IMR-90 (cell line): Measurements from ENCODE around the gene NUDT3. TPM values are rescaled to one million over a fixed set of nuclear protein-coding genes. Genes with fewer than 3 reads are reported as not detected.

Source experiments
- ATAC-seq: fragments of 200-7000 bp; cut with Tn5 transposase; 2 replicates; pipeline ENCODE4 v1.9.1; 2020; ENCODE audit warnings: low read depth, mild to moderate bottlenecking, moderate library complexity
- BruUV-seq: library from RNA; stranded (reverse); fragments of 400-500 nt; replicated peaks from 2 replicates; lab custom pipeline; 2021; lab: Mats Ljungman, UMichigan
- CTCF ChIA-PET: fragments of 300-600 bp; formaldehyde crosslinking; extraction: SDS; loops from one replicate; lab custom pipeline; 2021; ENCODE audit warnings: antibody characterized with exemption; lab: Yijun Ruan, JAX
- POLR2A ChIA-PET: fragments of 300-600 bp; sonication (Branson Sonifier 250); formaldehyde crosslinking; loops from one replicate; lab custom pipeline; 2022; ENCODE audit warnings: antibody characterized with exemption; ENCODE audit not compliant: unreplicated experiment; lab: Charles Lee
- DNase-seq: peaks from one replicate; pipeline ENCODE4 v3.0.0; 2013
- H2AFZ ChIP-seq: replicated peaks from 2 replicates; pipeline ENCODE3; 2013; ENCODE audit warnings: low read length, mild to moderate bottlenecking; ENCODE audit not compliant: poor library complexity
- H2AK5ac ChIP-seq: 2 replicates; pipeline ENCODE4 v1.6.1; 2013; ENCODE audit warnings: low read depth, low read length, inconsistent platforms
- H2AK9ac ChIP-seq: replicated peaks from 2 replicates; pipeline ENCODE3; 2013; ENCODE audit warnings: mild to moderate bottlenecking, low read depth, low read length, moderate library complexity; ENCODE audit not compliant: poor library complexity
- H2BK120ac ChIP-seq: 2 replicates; pipeline ENCODE4 v1.6.1; 2013; ENCODE audit warnings: low read depth, low read length, inconsistent platforms
- H2BK15ac ChIP-seq: 3 replicates; pipeline ENCODE4 v1.6.1; 2013; ENCODE audit warnings: low read depth, low read length, inconsistent platforms
- H2BK20ac ChIP-seq: 2 replicates; pipeline ENCODE4 v1.6.1; 2013; ENCODE audit warnings: low read depth, mild to moderate bottlenecking, inconsistent platforms, low read length, moderate library complexity
- H2BK5ac ChIP-seq: 2 replicates; pipeline ENCODE4 v1.6.1; 2013; ENCODE audit warnings: mild to moderate bottlenecking, low read depth, low read length, inconsistent platforms; ENCODE audit not compliant: poor library complexity, severe bottlenecking
- H3K14ac ChIP-seq: replicated peaks from 2 replicates; pipeline ENCODE4 v1.6.1; 2013; ENCODE audit warnings: low read depth, low read length, inconsistent platforms
- H3K18ac ChIP-seq: 2 replicates; pipeline ENCODE4 v1.6.1; 2013; ENCODE audit warnings: low read depth, low read length, control low read depth
- H3K23ac ChIP-seq: 2 replicates; pipeline ENCODE4 v1.6.1; 2013; ENCODE audit warnings: low read depth, low read length, inconsistent platforms
- H3K27ac ChIP-seq: 2 replicates; pipeline ENCODE4 v1.5.1; 2013; ENCODE audit warnings: mild to moderate bottlenecking, control low read depth, low read length; ENCODE audit not compliant: insufficient read depth
- H3K27me3 ChIP-seq: 2 replicates; pipeline ENCODE4 v1.6.1; 2013; ENCODE audit warnings: low read length; ENCODE audit not compliant: control insufficient read depth, insufficient read depth
- H3K36me3 ChIP-seq: 2 replicates; pipeline ENCODE4 v1.6.1; 2013; ENCODE audit warnings: low read length, mixed read lengths; ENCODE audit not compliant: control insufficient read depth, insufficient read depth
- H3K4ac ChIP-seq: 2 replicates; pipeline ENCODE4 v1.6.1; 2013; ENCODE audit warnings: low read depth, low read length, inconsistent platforms
- H3K4me1 ChIP-seq: 2 replicates; pipeline ENCODE4 v1.6.1; 2013; ENCODE audit warnings: low read length, mixed read lengths; ENCODE audit not compliant: control insufficient read depth, insufficient read depth
- H3K4me2 ChIP-seq: 2 replicates; pipeline ENCODE4 v1.6.1; 2013; ENCODE audit warnings: low read depth, mild to moderate bottlenecking, control low read depth, low read length, moderate library complexity
- H3K4me3 ChIP-seq: 2 replicates; pipeline ENCODE4 v1.5.1; 2013; ENCODE audit warnings: low read depth, mild to moderate bottlenecking, control low read depth, low read length, moderate library complexity; ENCODE audit not compliant: insufficient read depth
- H3K56ac ChIP-seq: 2 replicates; pipeline ENCODE4 v1.6.1; 2013; ENCODE audit warnings: low read length, inconsistent platforms; ENCODE audit not compliant: insufficient read depth; ENCODE audit errors: extremely low read depth
- H3K79me1 ChIP-seq, 2 experiments: 2 replicates each; pipeline ENCODE4 v1.6.1; 2013; ENCODE audit warnings: low read length in 2 of 2, inconsistent platforms in 1 of 2, low read depth in 1 of 2
- H3K9ac ChIP-seq: 2 replicates; pipeline ENCODE4 v1.6.1; 2013; ENCODE audit warnings: low read depth, low read length, control low read depth
- H3K9me1 ChIP-seq: 2 replicates; pipeline ENCODE4 v1.6.1; 2013; ENCODE audit warnings: low read length, inconsistent platforms; ENCODE audit not compliant: insufficient read depth
- H3K9me3 ChIP-seq: 2 replicates; pipeline ENCODE4 v1.6.1; 2013; ENCODE audit warnings: low read length; ENCODE audit not compliant: control insufficient read depth, insufficient read depth
- H4K20me1 ChIP-seq: 2 replicates; pipeline ENCODE4 v1.6.1; 2013; ENCODE audit warnings: low read length, inconsistent platforms; ENCODE audit not compliant: insufficient read depth
- H4K5ac ChIP-seq: 2 replicates; pipeline ENCODE4 v1.6.1; 2013; ENCODE audit warnings: mild to moderate bottlenecking, low read depth, low read length, control low read depth
- H4K8ac ChIP-seq, 2 experiments: 2 replicates each; pipeline ENCODE4 v1.6.1; 2013; ENCODE audit warnings: low read depth in 2 of 2, low read length in 2 of 2, control low read depth in 1 of 2, inconsistent platforms in 1 of 2
- H4K91ac ChIP-seq: 2 replicates; pipeline ENCODE4 v1.6.1; 2013; ENCODE audit warnings: low read depth, low read length, inconsistent platforms; ENCODE audit not compliant: insufficient read depth
- BHLHE40 ChIP-seq: fragments of 150-350 bp; IDR thresholded peaks from 2 replicates; pipeline ENCODE4 v1.6.1; 2016; ENCODE audit warnings: mild to moderate bottlenecking, low read depth, low read length
- CEBPB ChIP-seq: IDR thresholded peaks from 2 replicates; pipeline ENCODE4 v1.6.1; 2012; ENCODE audit warnings: low read depth, low read length, improper control_type of control experiment
- CTCF ChIP-seq: conservative IDR thresholded peaks from 2 replicates; pipeline ENCODE4 v1.5.1; 2012; ENCODE audit warnings: mild to moderate bottlenecking, low read depth, low read length, improper control_type of control experiment
- ELK1 ChIP-seq: fragments of 150-350 bp; IDR thresholded peaks from 2 replicates; pipeline ENCODE4 v1.6.1; 2016; ENCODE audit warnings: low read depth, mild to moderate bottlenecking, low read length, moderate library complexity, borderline replicate concordance
- FOS ChIP-seq: fragments of 150-350 bp; IDR thresholded peaks from 2 replicates; pipeline ENCODE4 v1.6.1; 2016; ENCODE audit warnings: low read depth, low read length
- MAFK ChIP-seq: IDR thresholded peaks from 2 replicates; pipeline ENCODE4 v1.6.1; 2012; ENCODE audit warnings: low read depth, low read length, improper control_type of control experiment
- MAZ ChIP-seq: IDR thresholded peaks from 2 replicates; pipeline ENCODE4 v1.6.1; 2012; ENCODE audit warnings: low read depth, mild to moderate bottlenecking, low read length, improper control_type of control experiment, moderate library complexity, borderline replicate concordance
- NFE2L2 ChIP-seq: fragments of 150-350 bp; IDR thresholded peaks from 2 replicates; pipeline ENCODE4 v1.6.1; 2016; ENCODE audit warnings: low read depth, mild to moderate bottlenecking, low read length
- POLR2A ChIP-seq: IDR thresholded peaks from 2 replicates; pipeline ENCODE4 v1.6.1; 2012; ENCODE audit warnings: mild to moderate bottlenecking, low read depth, low read length
- RAD21 ChIP-seq: IDR thresholded peaks from 2 replicates; pipeline ENCODE4 v1.6.1; 2012; ENCODE audit warnings: low read length, improper control_type of control experiment
- RCOR1 ChIP-seq: IDR thresholded peaks from 2 replicates; pipeline ENCODE4 v1.6.1; 2012; ENCODE audit warnings: mild to moderate bottlenecking, low read length, improper control_type of control experiment; ENCODE audit not compliant: insufficient replicate concordance
- RFX5 ChIP-seq: IDR thresholded peaks from 2 replicates; pipeline ENCODE4 v1.8.0; 2012; ENCODE audit warnings: low read depth, mild to moderate bottlenecking, low read length, moderate library complexity
- SMC3 ChIP-seq: fragments of 150-350 bp; IDR thresholded peaks from 2 replicates; pipeline ENCODE4 v1.6.1; 2016; ENCODE audit warnings: low read depth, mild to moderate bottlenecking, antibody characterized with exemption, low read length, moderate library complexity
- USF2 ChIP-seq: fragments of 150-350 bp; IDR thresholded peaks from 2 replicates; pipeline ENCODE4 v1.6.1; 2017; ENCODE audit warnings: mild to moderate bottlenecking, antibody characterized with exemption, low read length, low read depth
- WGBS, 2 experiments: methylation state at CpG; one replicate each; pipeline versions ENCODE4 v1.1.5 to v1.1.7; 2013; ENCODE audit warnings: missing lambda C conversion rate in 2 of 2; ENCODE audit not compliant: insufficient read length in 1 of 2; ENCODE audit errors: extremely low coverage in 2 of 2; 5-methylcytosine and 5-hydroxymethylcytosine counted together
- dilution Hi-C: fragments of 300-500 bp; cut with HindIII; formaldehyde crosslinking; loops from one replicate; pipeline ENCODE4 v1.14.3; 2018; ENCODE audit warnings: low sequenced_read_pairs; ENCODE audit not compliant: unreplicated experiment
- in situ Hi-C: fragments of 300-500 bp; cut with MboI; formaldehyde crosslinking; loops from 3 replicates; pipeline ENCODE4 v1.14.3; 2019; ENCODE audit warnings: low sequenced_read_pairs, inconsistent platforms, mixed read lengths
- intact Hi-C: fragments of 100-400 bp; cut with micrococcal nuclease; formaldehyde crosslinking; loops from 2 replicates; pipeline ENCODE4 v1.10.0; 2022
- polyA plus RNA-seq, 3 experiments: library from polyadenylated mRNA; depleted of rRNA; stranded (reverse); fragments of >200 nt; gene quantifications; 2 replicates each; pipeline ENCODE4 v1.2.3, GENCODE V29; 2012; ENCODE audit warnings: low replicate concordance in 1 of 3
- total RNA-seq: library from RNA; depleted of rRNA; stranded (reverse); fragments of >200 nt; gene quantifications from 2 replicates; pipeline ENCODE4 v1.2.3, GENCODE V29; 2012

Gene NUDT3
- total and polyA plus RNA-seq, 2 of the 4 experiments (the other 2 are of a cell fraction), result 10.1 to 17.2 TPM

- H3K9me3 ChIP-seq, result no peaks in the 10 kb centered on the region
- no peak overlapping the region for H4K91ac ChIP-seq
- CTCF ChIA-PET, result interaction anchor here (0.8 kb wide), 1 partner anchor 160 kb away, joined by 3 read pairs; no protein-coding TSS in a partner anchor
- H3K79me1 ChIP-seq, result peaks cover 17 to 54% of the 10 kb centered on the region in 2 experiments
- peaks cover 9% of the 10 kb centered on the region for H3K9me1 ChIP-seq
- H2BK5ac ChIP-seq, result no peak overlapping the region
- POLR2A ChIA-PET, result no interaction called here
- no peaks in the 10 kb centered on the region for H3K36me3 ChIP-seq
- intact Hi-C loops (no loop called here), in situ Hi-C loops (no loop called here), dilution Hi-C loops (no loop called here)
- H3K23ac ChIP-seq, result no peak overlapping the region
- H4K5ac ChIP-seq, result no peak overlapping the region
- no peak overlapping the region for H2BK120ac ChIP-seq
- H3K18ac ChIP-seq, result no peak overlapping the region
- no TSS peak for BruUV-seq
- peaks cover 34% of the 10 kb centered on the region for H4K20me1 ChIP-seq
- no peak overlapping the region for H3K4me2 ChIP-seq
- H3K27me3 ChIP-seq, result no peaks in the 10 kb centered on the region
- no peak overlapping the region for H3K56ac ChIP-seq
- H2AFZ ChIP-seq, result no peak overlapping the region
- H3K27ac ChIP-seq, result no peak overlapping the region
- TF ChIP-seq SMC3 (no peak), RFX5 (no peak), FOS (no peak), BHLHE40 (no peak), ELK1 (no peak), USF2 (no peak), CTCF (no peak), MAZ (no peak), CEBPB (no peak), RAD21 (no peak), NFE2L2 (no peak), POLR2A (no peak), MAFK (no peak), RCOR1 (no peak)
- no peak overlapping the region for H2BK15ac ChIP-seq
- peaks cover 11% of the 10 kb centered on the region for H3K4me1 ChIP-seq
- no CpG with 5 or more reads among the region's 3 CpGs for WGBS, 2 experiments
- no peak overlapping the region for H3K9ac ChIP-seq
- no peak overlapping the region for H4K8ac ChIP-seq
- H2BK20ac ChIP-seq, result no peak overlapping the region
- no peak overlapping the region for H3K4me3 ChIP-seq
- DNase-seq (no peak), ATAC-seq (no peak)
- H2AK5ac ChIP-seq, result no peak overlapping the region
- H2AK9ac ChIP-seq, result no peak overlapping the region
- no peak overlapping the region for H3K14ac ChIP-seq
- no peak overlapping the region for H3K4ac ChIP-seq
Measured at GRCh38 chr6:34355889-34356288, 36.6 kb downstream of the NUDT3 start.
